Ureter (tissue), 1 donor: ENCODE data around the gene SP9. TPM values are rescaled to one million over a fixed set of nuclear protein-coding genes. Genes with fewer than 3 reads are reported as not detected.

Source experiments
- DNase-seq: peaks from one replicate; pipeline ENCODE4 v3.0.0-alpha.2; 2020; ENCODE audit warnings: low spot score
- total RNA-seq: library from RNA; stranded (reverse); gene quantifications from one replicate; pipeline ENCODE4 v1.2.4, GENCODE V29; 2023
- donor health status: DM: yes; HTN: yes; CAD: no.

Gene SP9
- total RNA-seq, 1 donor from 2014 or later, result 0.81 TPM

DNA sequence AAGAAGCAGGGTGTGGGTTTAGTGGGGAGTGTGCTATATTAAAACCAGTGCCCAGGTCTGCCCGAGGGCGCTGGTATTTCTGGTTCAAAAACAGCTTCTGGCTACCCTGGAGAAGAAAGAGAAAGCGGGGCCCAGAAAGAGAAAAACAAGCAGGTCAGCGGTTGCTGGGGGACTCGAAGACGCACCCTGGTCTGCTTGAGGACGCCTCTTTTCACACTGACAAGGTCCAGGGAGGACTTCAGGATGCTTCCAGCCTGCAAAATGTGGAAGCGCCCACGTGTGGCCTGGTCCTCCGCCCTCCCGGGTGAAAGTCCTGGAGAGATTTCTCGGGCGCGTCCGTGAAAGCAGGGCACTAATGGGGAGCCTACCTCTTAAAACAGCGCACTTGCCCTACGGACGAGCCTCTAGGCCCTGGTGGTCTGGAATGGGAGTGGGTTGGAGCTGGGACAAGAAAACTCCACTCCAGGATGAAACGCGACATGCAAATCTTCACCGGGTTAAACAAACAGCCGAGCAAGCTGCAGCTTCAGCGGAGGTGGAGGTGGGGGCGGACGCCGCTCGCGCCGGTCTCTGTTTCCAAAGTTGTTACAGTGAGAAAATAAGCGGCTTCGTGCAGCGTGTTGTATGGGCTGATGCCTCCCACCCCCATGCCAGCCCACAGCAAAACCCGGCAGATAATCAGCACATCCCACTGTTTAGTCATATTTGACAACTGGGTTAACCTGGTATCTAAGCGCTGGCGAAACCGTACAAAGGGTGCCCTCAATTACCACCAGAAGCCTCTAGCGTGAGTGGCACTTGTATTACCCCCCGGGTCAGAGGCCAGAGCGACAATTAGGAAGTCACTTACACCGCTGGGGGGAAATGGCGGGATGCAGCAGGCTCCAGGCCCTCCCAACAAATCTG is 1.1 kb upstream of the SP9 start:
- no peak for DNase-seq

DNA sequence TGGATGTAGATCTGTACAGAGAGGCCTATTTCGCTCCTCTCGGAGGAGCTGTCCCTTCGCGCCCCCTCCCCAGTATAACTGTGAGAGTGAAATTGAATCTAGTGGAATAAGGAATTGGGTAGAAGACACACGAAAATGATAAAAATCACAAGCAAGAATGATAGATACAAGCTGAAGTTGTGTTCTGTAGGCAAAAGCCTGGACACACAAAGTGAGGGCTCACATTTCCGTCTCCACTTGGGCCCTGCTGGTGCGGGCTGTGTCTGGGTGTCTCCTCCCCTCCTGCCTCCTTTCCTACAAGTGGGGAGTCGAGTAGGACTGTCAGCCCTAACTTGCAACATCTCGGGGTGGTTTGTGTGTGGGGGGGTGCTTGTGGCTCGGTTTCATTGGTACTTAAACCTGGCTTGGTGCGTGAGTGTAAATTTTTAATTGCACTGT is 457 bp upstream of the SP9 start:
- DNase-seq, result no peak

DNA sequence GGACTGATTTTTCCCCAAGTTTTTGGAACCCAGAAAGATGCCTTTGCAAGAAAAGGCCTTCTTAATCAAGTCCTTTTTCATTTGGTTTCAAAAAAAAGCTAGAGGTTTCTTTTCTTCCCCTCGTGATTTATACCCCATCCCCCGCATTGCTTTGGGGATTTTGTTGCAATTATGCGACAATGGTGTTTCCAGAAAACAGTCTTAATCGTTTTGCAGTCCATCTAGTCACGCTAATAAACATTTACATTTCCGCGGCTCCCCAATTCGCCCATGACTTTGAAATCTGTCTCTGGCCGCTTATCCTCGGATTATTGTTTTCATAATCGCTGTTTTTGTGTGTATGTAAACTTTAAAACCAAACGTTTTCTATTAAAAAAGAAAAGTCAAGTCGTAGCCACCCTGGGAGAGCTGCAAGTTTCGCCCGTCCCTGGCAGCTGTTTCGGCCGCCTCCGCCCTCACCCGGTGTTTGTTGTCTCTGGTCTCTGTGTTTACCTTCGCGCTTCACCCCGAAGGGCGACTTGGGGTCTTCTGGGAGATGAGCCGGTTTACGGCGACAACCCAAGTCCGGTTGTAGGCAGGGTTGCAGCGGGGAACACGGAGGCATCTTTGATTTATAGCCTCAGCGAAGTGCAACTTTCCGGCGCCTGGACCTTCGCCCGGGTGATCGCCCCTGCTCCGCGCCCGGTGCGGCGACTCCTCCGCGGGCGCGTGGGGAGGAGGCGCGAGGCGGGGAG is 667 bp downstream of the SP9 start:
- no peak for DNase-seq

GRCh38 chr2:174335988-174336500 is 1.3 kb downstream of the SP9 start:
- no peak for DNase-seq

GRCh38 chr2:174336501-174337336 is 2.0 kb downstream of the SP9 start:
- no peak for DNase-seq

DNA sequence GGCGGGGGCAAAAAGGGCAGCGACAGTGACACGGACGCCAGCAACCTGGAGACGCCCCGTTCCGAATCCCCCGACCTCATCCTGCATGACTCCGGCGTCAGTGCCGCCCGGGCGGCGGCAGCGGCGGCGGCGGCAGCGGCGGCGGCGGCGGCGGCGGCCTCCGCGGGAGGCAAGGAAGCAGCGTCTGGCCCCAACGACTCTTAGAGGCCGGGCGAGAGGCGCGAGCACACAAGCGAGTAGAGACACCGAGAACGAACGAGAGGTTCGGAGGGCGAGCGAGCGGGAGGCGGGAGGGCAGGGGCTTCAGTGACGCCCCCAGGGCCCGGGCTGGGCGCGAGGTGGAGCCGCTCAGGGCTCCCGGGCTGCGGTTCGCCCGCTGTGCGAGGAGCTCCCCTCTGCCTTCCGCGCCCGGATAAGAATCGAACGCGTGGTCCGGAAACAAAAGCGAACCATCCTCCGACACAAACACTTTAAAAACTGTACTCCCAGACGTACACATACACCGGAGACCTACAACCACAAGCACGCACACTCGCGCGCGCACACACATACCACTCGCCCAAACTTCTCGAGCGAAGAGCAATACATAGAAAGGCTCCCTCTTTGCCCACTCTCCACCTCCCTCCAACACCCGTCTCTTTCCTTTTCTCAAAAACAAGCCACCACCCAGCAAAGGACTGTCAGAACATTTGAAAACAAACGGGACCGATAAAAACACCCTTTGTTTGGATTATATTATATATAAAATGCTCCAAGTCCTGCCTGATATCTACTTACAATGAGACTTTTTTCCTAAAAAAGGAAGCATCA is 2.8 kb downstream of the SP9 start:
- DNase-seq, result no peak

- no peak for DNase-seq
Observed at GRCh38 chr2:174338147-174338605, 3.4 kb downstream of the SP9 start.

GRCh38 chr2:174338671-174339560 is 4.2 kb downstream of the SP9 start:
- DNase-seq, result no peak

- no peak for DNase-seq
Observed at GRCh38 chr2:174339561-174340399, 5.0 kb downstream of the SP9 start.

DNA sequence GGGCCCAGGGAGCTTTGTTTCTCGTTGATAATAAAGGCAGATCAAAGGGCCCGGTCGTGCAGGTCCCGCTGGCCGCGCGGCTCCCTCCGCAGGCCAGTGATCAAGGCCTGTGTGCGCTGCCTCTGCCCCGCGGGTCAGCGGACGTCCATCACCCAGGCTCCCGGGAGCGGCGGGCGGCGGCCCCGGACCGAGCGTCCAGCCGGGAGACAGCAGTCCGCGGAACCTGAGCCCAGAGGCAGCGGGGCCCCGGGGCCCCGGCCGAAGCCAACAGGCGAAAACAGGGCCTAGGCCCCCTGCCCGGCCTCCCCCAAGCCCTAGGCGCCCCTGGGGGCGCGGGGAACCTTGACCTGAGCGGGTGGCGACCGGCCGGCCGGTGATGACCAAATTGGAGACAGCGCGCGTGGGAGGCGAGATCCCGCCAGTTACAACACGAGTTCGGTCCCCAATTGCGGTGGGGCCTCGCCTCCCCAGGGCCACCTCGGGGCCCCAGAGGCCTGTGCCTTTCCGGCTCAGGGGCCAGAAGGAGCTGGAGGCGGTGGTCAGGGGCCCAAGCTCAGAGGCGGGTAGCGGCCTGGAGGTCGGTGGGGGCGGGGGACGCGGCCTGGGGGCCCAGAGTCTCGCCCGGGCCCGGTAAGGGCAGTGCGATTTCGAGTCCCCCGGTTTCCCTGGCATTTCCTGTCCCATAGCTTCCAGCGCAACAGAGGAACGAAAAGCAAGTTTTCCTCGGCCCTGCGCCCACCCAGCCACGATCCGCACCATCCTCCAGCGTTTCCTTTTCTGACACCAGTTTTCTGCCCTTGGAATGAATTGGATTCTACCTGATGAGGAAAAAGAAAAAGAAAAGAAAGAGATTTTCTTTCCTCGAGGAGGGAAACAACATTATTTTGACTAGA is 5.9 kb downstream of the SP9 start:
- no peak for DNase-seq

- peak; percentile 89 for DNase-seq
Observed at GRCh38 chr2:174341293-174341994, 6.7 kb downstream of the SP9 start.

DNA sequence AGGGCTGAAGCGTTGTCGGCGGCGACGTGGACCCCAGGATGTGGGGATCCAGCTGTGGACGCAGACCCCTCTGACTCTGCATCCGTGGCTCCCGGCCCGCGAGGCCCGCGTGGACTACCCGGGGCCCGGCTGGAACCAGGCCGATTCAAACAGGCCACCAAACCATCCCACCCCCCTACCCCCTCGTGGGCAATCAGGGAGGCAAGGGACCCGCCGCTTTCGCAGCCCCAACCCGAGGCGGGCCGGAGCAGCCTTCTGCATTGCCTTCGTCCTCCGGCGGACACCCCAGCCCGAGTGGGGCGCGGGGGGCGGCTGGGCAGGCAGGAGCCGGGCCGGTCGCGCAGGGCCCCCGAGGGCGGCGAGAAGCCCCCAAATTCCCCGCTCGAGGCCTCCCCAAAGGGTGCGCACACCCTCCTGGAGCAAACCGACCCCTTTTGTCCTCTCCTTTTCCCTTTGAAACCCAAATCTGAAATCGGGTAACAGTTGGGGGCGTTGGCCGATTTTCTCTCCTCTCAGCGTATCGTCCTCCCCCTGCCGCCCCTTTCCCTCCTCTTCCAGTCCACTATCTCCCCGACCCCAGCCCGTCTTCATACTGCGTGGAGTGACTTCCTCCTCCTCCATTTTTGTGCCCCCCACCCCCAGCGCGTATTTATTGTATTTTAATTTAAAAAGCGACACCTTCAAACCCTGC is 7.4 kb downstream of the SP9 start:
- no peak for DNase-seq

DNA sequence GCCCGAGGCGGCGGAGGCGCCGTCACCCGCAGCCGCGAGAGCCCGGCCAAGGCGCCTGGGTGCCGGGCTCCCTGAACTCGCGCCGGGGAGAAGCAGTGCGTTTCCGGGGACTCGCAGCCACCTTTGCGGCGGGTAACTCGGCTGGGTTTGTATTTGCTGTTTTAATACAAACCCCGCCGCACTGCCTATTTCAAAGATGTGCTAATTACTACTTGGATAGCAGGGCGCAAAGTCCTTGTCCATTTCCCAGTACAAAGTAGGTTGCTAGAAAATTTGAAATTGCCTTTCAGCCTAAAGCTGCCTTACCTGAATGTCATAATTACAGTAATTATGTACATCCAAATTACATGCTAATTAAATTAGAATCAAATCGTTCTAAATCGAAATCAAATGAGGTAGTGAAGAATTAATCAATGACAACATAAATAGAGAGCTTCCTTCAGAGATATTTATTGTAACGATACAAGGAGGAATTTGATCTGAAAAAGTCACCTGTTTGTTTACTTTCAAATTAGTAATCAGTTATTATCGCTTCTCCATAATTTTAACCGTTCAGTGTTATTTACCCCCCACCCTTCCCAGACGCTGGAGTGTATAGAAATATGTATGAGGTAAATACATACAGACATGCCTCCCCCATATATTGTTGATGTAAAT is 8.1 kb downstream of the SP9 start:
- DNase-seq, result no peak

- DNase-seq, result no peak
Observed at GRCh38 chr2:174343343-174343622, 8.5 kb downstream of the SP9 start.

GRCh38 chr2:174343623-174344455 is 9.1 kb downstream of the SP9 start:
- DNase-seq, result no peak
